ENCODE measurements around the gene GLIPR1L1.

- TF ChIP-seq POLR2A (IDR thresholded peaks at IDR 0.05; ENCODE audit: borderline replicate concordance, extremely low read depth, insufficient read depth, insufficient read length) (no peak), CTCF (IDR thresholded peaks at IDR 0.05 in 2 of 3, conservative IDR thresholded peaks at IDR 0.05 in 1 of 3; ENCODE audit: borderline replicate concordance in 1 of 3, insufficient read depth in 1 of 3, low read depth in 2 of 3, low read length in 2 of 3) (no peak), JUND (IDR thresholded peaks at IDR 0.05) (no peak), YY1 (IDR thresholded peaks at IDR 0.05; ENCODE audit: extremely low read depth, insufficient replicate concordance, low read depth, low read length) (no peak), EZH2 (IDR thresholded peaks at IDR 0.05) (no peak)
Measured at GRCh38 chr12:75302225-75302624, 32.2 kb upstream of the GLIPR1L1 start.

Measured in HCT116 (cell line).